ENCODE results near the gene XKR8.
A peak's percentile ranks its signal among the peaks of the same experiment; 100 is the strongest.

Gene XKR8

GRCh38 chr1:27957655-27958054 is 2.1 kb upstream of the XKR8 start:
- DNase-seq, result no peak

GRCh38 chr1:27958513-27958912 is 1.3 kb upstream of the XKR8 start:
- no peak for DNase-seq

- DNase-seq, result no peak
Measured at GRCh38 chr1:27960762-27961645, 1.2 kb downstream of the XKR8 start.

DNA sequence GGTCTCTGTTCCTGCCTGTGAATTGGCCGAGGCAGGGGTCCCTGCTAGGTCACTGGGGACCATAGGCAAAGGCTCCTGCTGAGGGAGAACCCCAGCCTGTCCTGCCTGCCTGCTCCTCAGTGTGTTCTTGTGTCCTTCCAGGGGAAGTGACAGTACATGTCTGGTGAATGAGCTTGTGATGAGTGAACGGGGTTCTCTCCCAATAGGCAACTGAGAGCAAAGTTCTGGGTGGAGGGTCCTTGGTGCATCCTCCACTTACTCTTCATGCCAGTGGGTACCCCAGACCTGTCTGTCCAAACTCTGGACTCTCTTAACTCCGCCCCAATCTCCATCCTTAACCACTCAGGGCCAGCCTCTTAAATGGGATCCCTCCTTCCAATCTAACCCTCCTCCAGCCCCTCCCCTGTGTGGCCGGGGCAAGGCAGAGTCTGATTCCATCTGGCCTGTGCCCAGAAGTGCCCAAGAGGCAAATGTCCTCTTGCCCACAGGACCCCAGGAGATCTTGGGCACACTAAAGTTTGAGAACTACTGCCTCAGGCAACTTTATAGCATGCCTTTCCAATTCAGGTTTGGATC is 2.0 kb downstream of the XKR8 start:
- no peak for DNase-seq

- no peak for DNase-seq
Measured at GRCh38 chr1:27963393-27963792, 3.6 kb downstream of the XKR8 start.

GRCh38 chr1:27966402-27967105 is 6.8 kb downstream of the XKR8 start:
- no peak for DNase-seq

DNA sequence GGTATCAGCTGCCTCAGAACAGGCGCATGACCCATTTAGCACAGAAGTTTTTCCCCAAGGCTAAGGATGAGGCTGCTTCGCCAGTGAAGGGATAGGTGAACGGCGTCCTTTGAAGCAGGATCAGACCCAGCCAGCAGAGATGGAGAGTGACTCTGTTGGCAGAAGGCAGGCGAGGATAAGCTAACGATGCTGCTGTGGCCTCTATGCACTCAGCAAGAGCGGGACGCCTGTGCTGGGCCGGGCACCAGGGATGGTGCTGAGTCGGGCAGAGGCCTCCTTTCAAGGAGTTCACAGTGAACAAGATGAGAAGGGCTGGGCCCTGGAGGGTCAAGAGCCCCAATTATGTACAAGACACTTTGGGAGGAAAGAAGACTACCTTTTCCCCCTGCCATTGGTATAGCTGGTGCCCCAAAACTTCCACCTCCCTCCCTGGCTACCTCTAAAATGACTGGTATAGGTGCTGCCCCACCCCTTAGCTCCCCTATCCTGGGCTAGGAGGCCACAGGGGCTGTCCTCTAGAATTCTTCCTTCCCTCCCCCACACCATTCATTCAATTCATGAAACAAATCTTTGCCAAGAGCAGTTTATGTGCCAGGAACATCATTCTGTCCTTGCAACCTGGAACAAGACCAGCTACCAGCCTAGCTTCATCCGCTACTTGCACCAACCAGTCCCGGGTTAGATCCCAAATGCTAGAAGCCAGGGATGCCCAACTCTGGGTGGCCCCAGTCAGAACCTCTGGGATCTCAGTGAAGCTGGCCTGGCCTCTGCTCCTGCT is 7.5 kb downstream of the XKR8 start:
- no peak for DNase-seq

DNA sequence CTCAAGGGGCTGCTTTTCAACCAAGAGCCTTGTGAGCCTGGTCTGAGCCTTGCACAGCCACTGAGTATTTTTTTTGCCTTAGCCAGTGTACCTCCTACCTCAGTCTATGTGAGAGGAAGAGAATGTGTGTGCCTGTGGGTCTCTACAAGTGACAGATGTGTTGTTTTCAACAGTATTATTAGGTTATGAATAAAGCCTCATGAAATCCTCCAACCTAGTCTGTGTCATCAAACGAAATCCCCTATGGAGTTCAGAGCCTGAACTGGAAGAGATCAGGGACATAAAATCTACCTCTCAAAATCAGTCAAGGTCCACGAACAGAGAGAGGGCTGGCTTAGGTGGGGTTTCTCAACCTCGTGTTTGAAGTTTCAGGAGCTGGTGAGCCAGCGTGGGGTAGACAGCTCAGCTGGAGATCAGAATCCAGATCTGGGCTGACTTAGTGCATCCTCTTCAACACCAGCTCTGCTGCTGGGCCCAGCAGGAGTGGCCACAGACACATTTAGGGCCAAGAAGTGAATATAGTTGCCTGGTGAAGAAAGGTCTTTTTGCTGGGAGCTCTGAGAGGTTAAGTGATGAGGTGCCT is 8.2 kb downstream of the XKR8 start:
- DNase-seq, result no peak

DNA sequence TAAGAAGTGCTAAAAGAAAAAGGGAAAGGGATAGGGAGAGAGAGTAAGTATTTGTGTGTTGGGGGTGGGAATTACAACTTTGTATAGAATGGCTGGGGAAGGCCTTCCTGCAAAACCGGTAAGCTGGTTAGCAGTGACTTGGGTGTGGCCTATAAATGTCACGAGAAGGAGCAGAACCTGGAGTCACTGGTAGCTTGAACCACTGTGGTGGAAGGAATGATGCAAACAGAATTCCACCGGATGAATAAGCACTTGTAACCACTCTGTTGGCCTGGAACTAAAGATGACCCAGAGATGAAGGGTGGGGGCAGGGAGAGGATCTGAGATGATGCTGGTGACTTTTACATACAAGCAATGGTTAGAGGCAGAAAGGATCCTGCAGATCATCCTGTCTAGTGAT is 8.9 kb downstream of the XKR8 start:
- no peak for DNase-seq

DNA sequence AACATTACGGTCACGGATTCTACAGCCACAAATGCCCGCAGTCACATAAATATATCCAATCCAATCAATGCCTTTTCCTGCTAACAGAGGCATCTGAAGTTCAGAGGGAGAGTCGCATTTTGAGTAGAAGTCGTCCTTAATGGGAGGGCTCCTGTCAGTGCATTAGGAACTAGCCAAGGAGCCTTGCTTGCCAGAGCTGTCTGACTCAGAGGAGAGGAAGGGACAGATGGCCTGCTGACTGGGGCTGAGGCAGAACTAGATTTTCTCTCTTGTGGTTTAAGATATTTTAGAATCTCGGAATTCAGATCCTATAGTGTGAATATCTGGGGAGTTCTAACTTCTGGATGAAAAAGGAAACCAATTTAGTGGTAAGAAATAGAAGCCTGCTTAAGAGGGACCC is 10.6 kb downstream of the XKR8 start:
- DNase-seq, result peak in 1 of 2 donors; percentile 60

DNA sequence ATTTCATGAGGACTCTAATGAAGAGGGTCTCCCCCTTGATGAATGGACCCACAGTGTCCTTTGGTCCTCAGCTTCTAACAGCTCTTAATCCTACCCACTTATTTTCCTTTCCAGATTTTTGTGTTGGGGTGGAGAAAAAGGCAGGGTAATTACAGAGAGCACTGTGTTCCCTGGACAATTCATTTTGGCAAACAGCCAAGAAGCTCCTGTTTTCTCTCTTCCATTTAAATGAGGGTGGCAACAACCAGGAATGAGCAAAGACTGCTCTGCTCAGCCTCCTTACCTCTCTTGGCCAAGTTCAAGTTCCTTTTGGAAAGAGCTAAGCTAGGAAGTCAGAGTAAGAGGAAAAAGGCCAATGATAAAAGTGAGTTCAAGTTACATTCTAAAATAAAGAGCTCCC is 11.9 kb downstream of the XKR8 start:
- DNase-seq, result peak in 1 of 2 donors; percentile 40

DNA sequence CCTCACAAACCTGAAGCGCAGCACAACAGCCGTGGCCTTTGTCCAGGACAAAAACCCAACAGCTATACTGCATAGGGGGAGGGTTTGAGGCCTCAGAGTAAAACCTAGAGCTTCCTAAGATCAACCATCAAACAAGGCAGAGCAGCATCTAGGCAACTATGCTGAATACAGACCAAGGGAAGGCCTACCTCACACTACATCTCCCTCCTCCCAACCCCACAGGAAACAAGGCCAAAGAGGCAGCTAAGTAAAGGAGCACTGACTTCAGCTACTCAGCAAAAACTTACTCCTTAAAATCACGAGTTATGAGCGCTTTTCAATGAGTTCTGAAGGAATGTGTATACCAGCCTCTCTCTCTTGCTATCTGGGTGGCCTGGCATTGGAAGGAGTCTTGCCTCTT is 12.4 kb downstream of the XKR8 start:
- DNase-seq, result no peak

- DNase-seq, result peak; percentile 21 to 53
Measured at GRCh38 chr1:27973771-27974416, 14.1 kb downstream of the XKR8 start.

GRCh38 chr1:27974417-27974781 is 14.6 kb downstream of the XKR8 start:
- DNase-seq, result no peak

DNA sequence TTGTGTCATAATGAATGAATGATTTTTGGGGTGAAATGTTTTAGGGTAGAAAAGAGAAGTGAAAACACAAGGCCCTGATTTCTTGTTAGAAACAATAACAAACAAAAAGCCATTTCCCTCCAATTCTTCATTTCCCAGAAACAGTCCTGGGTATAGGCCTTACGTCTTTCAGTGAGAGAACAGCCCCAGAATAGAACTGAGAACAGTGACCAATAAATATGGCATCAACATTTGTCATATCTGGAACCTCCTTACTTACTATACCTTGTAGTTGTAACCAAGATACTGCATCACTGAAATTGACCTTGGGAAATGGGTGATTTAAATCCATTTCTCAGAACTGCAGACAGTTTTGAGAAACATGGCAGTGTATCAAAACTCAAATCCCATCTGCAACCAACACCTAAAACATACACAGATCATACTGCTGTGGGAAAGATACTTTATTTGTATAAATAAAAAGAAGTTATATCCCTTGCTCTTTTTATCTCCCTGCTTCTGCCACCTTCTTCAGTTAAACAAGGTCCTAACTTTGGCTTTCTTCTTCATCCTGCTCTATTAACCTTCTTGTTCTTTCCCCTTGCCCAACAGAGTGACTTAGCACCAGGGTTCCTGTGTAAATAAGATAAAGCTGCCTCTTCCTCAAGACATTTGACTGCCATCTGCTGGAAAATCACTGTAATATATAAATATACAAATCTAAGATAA is 19.5 kb downstream of the XKR8 start:
- peak in 1 of 2 donors; percentile 87 for DNase-seq

GRCh38 chr1:27979859-27980201 is 20.1 kb downstream of the XKR8 start:
- DNase-seq, result no peak

- no peak for DNase-seq
Measured at GRCh38 chr1:27980216-27980845, 20.6 kb downstream of the XKR8 start.

- DNase-seq, result peak in 1 of 2 donors; percentile 65
Measured at GRCh38 chr1:27981145-27981544, 21.4 kb downstream of the XKR8 start.

DNA sequence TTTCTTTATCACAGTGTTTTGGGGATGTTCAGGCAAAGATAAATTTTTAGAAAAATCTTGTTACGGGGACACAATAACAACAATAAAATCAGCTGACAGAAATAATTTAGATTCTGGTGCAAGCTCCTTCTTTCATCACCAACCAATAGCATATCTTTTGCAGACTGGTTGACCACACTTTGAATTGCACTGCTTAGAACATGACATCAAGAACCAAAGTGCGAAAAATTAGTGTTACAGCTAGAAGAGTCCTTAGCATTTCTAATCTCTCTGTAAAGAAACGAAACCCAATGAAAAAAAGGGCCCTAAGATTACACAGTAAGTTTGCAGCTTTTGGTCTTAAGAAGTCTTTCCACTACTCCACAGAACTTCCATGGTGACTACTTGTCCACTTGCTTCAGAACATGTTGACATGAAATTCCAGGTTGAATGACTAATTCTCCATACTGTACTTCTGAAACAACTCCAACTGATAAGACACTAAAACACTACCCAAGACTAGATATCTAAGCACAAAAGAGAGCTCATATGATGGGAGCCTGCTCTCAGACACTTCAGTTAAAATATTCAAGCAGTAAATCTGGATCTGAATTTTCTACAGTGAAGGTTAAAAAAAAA is 31.3 kb downstream of the XKR8 start:
- no peak for DNase-seq

- DNase-seq, result no peak
Measured at GRCh38 chr1:27992276-27992675, 32.5 kb downstream of the XKR8 start.

GRCh38 chr1:27993241-27993640 is 33.5 kb downstream of the XKR8 start:
- peak in 1 of 2 donors; percentile 49 for DNase-seq

All from hippocampal formation (tissue), 2 donors.